Endothelial cell of umbilical vein (primary cell): ENCODE measurements around the gene JAKMIP1. TPM values are rescaled to one million over a fixed set of nuclear protein-coding genes. Genes with fewer than 3 reads are reported as not detected.

Experiments used
- BruUV-seq: library from RNA; stranded (reverse); fragments of 400-500 nt; replicated peaks from 2 replicates; lab custom pipeline; 2021; lab: Mats Ljungman, UMichigan
- CTCF ChIA-PET: fragments of 300-600, 350-600 bp; sonication (Branson Sonifier 250); formaldehyde crosslinking; loops from one replicate; lab custom pipeline; 2021; ENCODE audit warnings: antibody characterized with exemption, inconsistent platforms; lab: Charles Lee
- POLR2A ChIA-PET: fragments of 300-600, 350-600 bp; sonication (Branson Sonifier 250); formaldehyde crosslinking; loops from one replicate; lab custom pipeline; 2021; ENCODE audit warnings: antibody characterized with exemption, inconsistent platforms; lab: Charles Lee
- DNase-seq: peaks from one replicate; pipeline ENCODE4 v3.0.0-alpha.2; 2011; ENCODE audit warnings: low read depth, low spot score
- FAIRE-seq: peaks from 2 replicates; lab custom pipeline; 2011; peaks lifted over from hg19 to GRCh38; lab: Jason Lieb, UNC
- H2AFZ ChIP-seq: 2 replicates; pipeline ENCODE4 v1.6.0; 2012; ENCODE audit warnings: low read depth, low read length, control low read depth, inconsistent platforms
- H3K27ac ChIP-seq: 2 replicates; pipeline ENCODE4 v1.5.1; 2011; ENCODE audit warnings: low read depth, mild to moderate bottlenecking, control low read depth, low read length, moderate library complexity; ENCODE audit not compliant: insufficient read depth
- H3K27me3 ChIP-seq, 2 experiments: 2 replicates each; pipeline versions ENCODE4 v1.6.0 to v1.6.1; 2011; ENCODE audit warnings: low read length in 2 of 2, mixed read lengths in 1 of 2; ENCODE audit not compliant: control insufficient read depth in 2 of 2, insufficient read depth in 2 of 2
- H3K36me3 ChIP-seq, 2 experiments: 2 replicates in 1 of 2; 3 replicates in 1 of 2; pipeline ENCODE4 v1.5.1; 2011; ENCODE audit warnings: low read length in 2 of 2, mild to moderate bottlenecking in 1 of 2, moderate library complexity in 1 of 2; ENCODE audit not compliant: control insufficient read depth in 2 of 2, insufficient read depth in 2 of 2; ENCODE audit errors: extremely low read depth in 1 of 2
- H3K4me1 ChIP-seq: 3 replicates; pipeline ENCODE4 v1.5.1; 2011; ENCODE audit warnings: mild to moderate bottlenecking, low read length; ENCODE audit not compliant: control insufficient read depth, insufficient read depth; ENCODE audit errors: extremely low read depth
- H3K4me2 ChIP-seq: 2 replicates; pipeline ENCODE4 v1.6.1; 2011; ENCODE audit warnings: low read length, control low read depth, mixed read lengths; ENCODE audit not compliant: insufficient read depth
- H3K4me3 ChIP-seq, 3 experiments: fragments of 200-600 bp in 1 of 3; sonication (generic), shearing (Covaris generic) in 1 of 3; replicated peaks in 1 of 3; 2 replicates each; pipeline ENCODE4 v1.5.1; 2011 to 2016; ENCODE audit warnings: control low read depth in 3 of 3, low read length in 3 of 3, mild to moderate bottlenecking in 2 of 3, inconsistent platforms in 1 of 3, low read depth in 1 of 3, moderate library complexity in 1 of 3; ENCODE audit not compliant: insufficient read depth in 1 of 3
- H3K79me2 ChIP-seq: 2 replicates; pipeline ENCODE4 v1.6.0; 2012; ENCODE audit warnings: low read length, inconsistent platforms; ENCODE audit not compliant: control insufficient read depth, insufficient read depth
- H3K9ac ChIP-seq: replicated peaks from 2 replicates; pipeline ENCODE3; 2011; ENCODE audit warnings: low read length, control low read depth; ENCODE audit not compliant: insufficient read depth; ENCODE audit errors: extremely low read depth
- H3K9me1 ChIP-seq: replicated peaks from 3 replicates; pipeline ENCODE4 v1.6.0; 2011; ENCODE audit warnings: mild to moderate bottlenecking, low read length; ENCODE audit not compliant: control insufficient read depth, insufficient read depth; ENCODE audit errors: extremely low read depth
- H3K9me3 ChIP-seq: replicated peaks from 2 replicates; pipeline ENCODE4 v1.5.1; 2012; ENCODE audit warnings: low read length, inconsistent platforms; ENCODE audit not compliant: control insufficient read depth, insufficient read depth
- H4K20me1 ChIP-seq: replicated peaks from 2 replicates; pipeline ENCODE3; 2011; ENCODE audit warnings: mild to moderate bottlenecking, low read length; ENCODE audit not compliant: control insufficient read depth, insufficient read depth; ENCODE audit errors: extremely low read depth
- EZH2 ChIP-seq: IDR thresholded peaks from 2 replicates; pipeline ENCODE4 v1.6.1; 2012; ENCODE audit warnings: borderline replicate concordance, low read depth, mild to moderate bottlenecking, moderate library complexity, low read length, inconsistent platforms; ENCODE audit not compliant: severe bottlenecking
- FOS ChIP-seq: IDR thresholded peaks from 2 replicates; pipeline ENCODE4 v1.6.1; 2011; ENCODE audit warnings: mild to moderate bottlenecking, low read length, moderate library complexity, borderline replicate concordance; ENCODE audit not compliant: insufficient read depth
- GATA2 ChIP-seq: IDR thresholded peaks from 2 replicates; pipeline ENCODE4 v1.7.0; 2011; ENCODE audit warnings: low read depth, mild to moderate bottlenecking, moderate library complexity, mixed read lengths, low read length; ENCODE audit not compliant: insufficient read length, insufficient read depth
- JUN ChIP-seq: IDR thresholded peaks from 2 replicates; pipeline ENCODE4 v1.6.1; 2011; ENCODE audit warnings: borderline replicate concordance, low read depth; ENCODE audit not compliant: insufficient read length, insufficient read depth
- MYC ChIP-seq: IDR thresholded peaks from one replicate; pipeline ENCODE4 v1.6.1; 2011; ENCODE audit warnings: mild to moderate bottlenecking, low read depth, low read length
- POLR2A ChIP-seq: IDR thresholded peaks from 2 replicates; pipeline ENCODE4 v1.6.1; 2012; ENCODE audit warnings: low read depth, mild to moderate bottlenecking, control low read depth, low read length
- POLR2AphosphoS5 ChIP-seq: IDR thresholded peaks from 2 replicates; pipeline ENCODE4 v1.6.1; 2012; ENCODE audit warnings: low read depth, mild to moderate bottlenecking, control low read depth, low read length, moderate library complexity; ENCODE audit not compliant: insufficient read depth
- dilution Hi-C: fragments of 300-500 bp; cut with MboI; formaldehyde crosslinking; loops from one replicate; pipeline ENCODE4 v1.15.0; 2019; ENCODE audit warnings: low sequenced_read_pairs; ENCODE audit not compliant: extremely low pct_ligation_motif_present
- intact Hi-C: fragments of 100-400 bp; cut with micrococcal nuclease; formaldehyde crosslinking; loops from one replicate; pipeline ENCODE4 v1.10.0; 2022
- polyA plus RNA-seq, 4 experiments: library from polyadenylated mRNA; depleted of rRNA in 3 of 4; stranded (reverse) in 3 of 4; unstranded in 1 of 4; fragments of >200 nt; gene quantifications; 2 replicates each; pipeline versions ENCODE4 v1.2.1 to v1.2.3, GENCODE V29; 2011 to 2012; ENCODE audit warnings: missing spikeins in 1 of 4
- total RNA-seq: library from RNA; stranded (reverse); gene quantifications from 2 replicates; pipeline ENCODE4 v1.2.3, GENCODE V29; 2021
- TF ChIP-seq, protein P1 (sequence below): IDR thresholded peaks from 2 replicates; pipeline ENCODE4 v1.6.1; 2011; ENCODE audit not compliant: insufficient read depth, insufficient read length
- TF ChIP-seq, protein P2 (sequence below), 2 donors: IDR thresholded peaks; 1 replicate in 1 of 2; 2 replicates in 1 of 2; pipeline ENCODE4 v1.5.1; 2011; ENCODE audit warnings: low read length in 2 of 2, mild to moderate bottlenecking in 2 of 2, moderate library complexity in 2 of 2, control low read depth in 1 of 2, inconsistent platforms in 1 of 2, low read depth in 1 of 2; ENCODE audit not compliant: insufficient read depth in 1 of 2; ENCODE audit errors: extremely low read depth in 1 of 2

Gene JAKMIP1
- total and polyA plus RNA-seq, 2 donors (not counting 3 experiments of a cell fraction or from before 2014, with no cell fraction given), result not detected

DNA sequence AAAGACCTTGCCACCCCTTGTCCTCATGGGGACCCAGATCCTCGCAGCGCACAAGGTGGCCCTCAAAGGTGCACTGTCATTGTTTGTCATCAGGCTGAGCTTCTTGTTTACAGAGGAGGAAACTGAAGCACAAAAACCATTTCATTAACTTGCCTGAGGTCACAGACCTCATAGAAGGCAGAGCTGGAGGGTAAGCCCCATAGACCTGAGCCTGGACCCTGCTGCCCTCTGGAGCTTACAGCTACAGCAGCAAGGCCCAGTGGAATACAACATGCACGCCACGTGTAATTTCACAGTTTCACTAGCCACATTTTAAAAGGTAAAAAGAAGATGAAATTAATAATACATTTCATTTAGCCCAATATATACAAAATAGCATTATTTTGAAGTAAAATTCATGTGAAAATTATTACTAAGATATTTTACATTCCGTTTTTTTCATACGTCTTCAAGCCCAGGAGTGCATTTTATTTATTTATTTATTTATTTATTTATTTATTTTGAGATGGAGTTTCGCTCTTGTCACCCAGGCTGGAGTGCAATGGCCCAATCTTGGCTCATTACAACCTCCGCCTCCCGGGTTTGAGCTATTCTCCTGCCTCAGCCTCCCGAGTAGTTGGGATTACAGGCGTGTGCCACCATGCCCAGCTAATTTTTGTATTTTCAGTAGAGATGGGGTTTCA is 8.8 kb downstream of the JAKMIP1 start:
- POLR2A ChIA-PET, result no interaction called here
- Histone ChIP-seq H4K20me1 (no peaks in the 10 kb centered on the region), H3K4me2 (no peak overlapping the region), H3K9me1 (no peaks in the 10 kb centered on the region), H3K4me1 (no peaks in the 10 kb centered on the region), H3K36me3 (no peaks in the 10 kb centered on the region), H3K27me3 (no peaks in the 10 kb centered on the region), H3K4me3 (no peak overlapping the region), H3K27ac (no peak overlapping the region), H3K9me3 (no peaks in the 10 kb centered on the region), H2AFZ (no peak overlapping the region), H3K9ac (no peak overlapping the region), H3K79me2 (no peaks in the 10 kb centered on the region)
- no peak for DNase-seq
- intact Hi-C loops (no loop called here), dilution Hi-C loops (no loop called here)
- no TSS peak for BruUV-seq
- FAIRE-seq, result no peak
- CTCF ChIA-PET, result no interaction called here
- TF ChIP-seq, protein P1, sequence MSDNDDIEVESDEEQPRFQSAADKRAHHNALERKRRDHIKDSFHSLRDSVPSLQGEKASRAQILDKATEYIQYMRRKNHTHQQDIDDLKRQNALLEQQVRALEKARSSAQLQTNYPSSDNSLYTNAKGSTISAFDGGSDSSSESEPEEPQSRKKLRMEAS, result no peak
- TF ChIP-seq POLR2AphosphoS5 (no peak), EZH2 (no peak), JUN (no peak), FOS (no peak), POLR2A (no peak), MYC (no peak), GATA2 (no peak)
- TF ChIP-seq, protein P2, sequence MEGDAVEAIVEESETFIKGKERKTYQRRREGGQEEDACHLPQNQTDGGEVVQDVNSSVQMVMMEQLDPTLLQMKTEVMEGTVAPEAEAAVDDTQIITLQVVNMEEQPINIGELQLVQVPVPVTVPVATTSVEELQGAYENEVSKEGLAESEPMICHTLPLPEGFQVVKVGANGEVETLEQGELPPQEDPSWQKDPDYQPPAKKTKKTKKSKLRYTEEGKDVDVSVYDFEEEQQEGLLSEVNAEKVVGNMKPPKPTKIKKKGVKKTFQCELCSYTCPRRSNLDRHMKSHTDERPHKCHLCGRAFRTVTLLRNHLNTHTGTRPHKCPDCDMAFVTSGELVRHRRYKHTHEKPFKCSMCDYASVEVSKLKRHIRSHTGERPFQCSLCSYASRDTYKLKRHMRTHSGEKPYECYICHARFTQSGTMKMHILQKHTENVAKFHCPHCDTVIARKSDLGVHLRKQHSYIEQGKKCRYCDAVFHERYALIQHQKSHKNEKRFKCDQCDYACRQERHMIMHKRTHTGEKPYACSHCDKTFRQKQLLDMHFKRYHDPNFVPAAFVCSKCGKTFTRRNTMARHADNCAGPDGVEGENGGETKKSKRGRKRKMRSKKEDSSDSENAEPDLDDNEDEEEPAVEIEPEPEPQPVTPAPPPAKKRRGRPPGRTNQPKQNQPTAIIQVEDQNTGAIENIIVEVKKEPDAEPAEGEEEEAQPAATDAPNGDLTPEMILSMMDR (IDR thresholded peaks at IDR 0.05; ENCODE audit: extremely low read depth in 1 of 2, insufficient read depth in 1 of 2, low read depth in 1 of 2, low read length in 2 of 2), result no peak
